Keratinocyte (primary cell): Measurements from ENCODE around the gene IFIT2. TPM values are rescaled to one million over a fixed set of nuclear protein-coding genes. Genes with fewer than 3 reads are reported as not detected.

ENCODE experiments used
- DNase-seq: peaks from one replicate; pipeline ENCODE4 v3.0.0-alpha.2; 2011; ENCODE audit warnings: low read depth, missing footprints, low spot score
- FAIRE-seq: peaks from 2 replicates; lab custom pipeline; 2011; peaks lifted over from hg19 to GRCh38; lab: Jason Lieb, UNC
- H2AFZ ChIP-seq: 2 replicates; pipeline ENCODE4 v1.6.0; 2012; ENCODE audit warnings: low read length, control low read depth, inconsistent platforms; ENCODE audit not compliant: control insufficient read depth
- H3K27ac ChIP-seq: 2 replicates; pipeline ENCODE4 v1.5.1; 2011; ENCODE audit warnings: low read length; ENCODE audit not compliant: control insufficient read depth, insufficient read depth
- H3K27me3 ChIP-seq: 3 replicates; pipeline ENCODE4 v1.6.0; 2011; ENCODE audit warnings: low read length; ENCODE audit not compliant: control insufficient read depth, insufficient read depth; ENCODE audit errors: extremely low read depth
- H3K36me3 ChIP-seq, 2 experiments: 2 replicates in 1 of 2; 3 replicates in 1 of 2; pipeline ENCODE4 v1.5.1; 2011; ENCODE audit warnings: low read length in 2 of 2, mild to moderate bottlenecking in 1 of 2; ENCODE audit not compliant: control insufficient read depth in 2 of 2, insufficient read depth in 2 of 2; ENCODE audit errors: extremely low read depth in 1 of 2
- H3K4me1 ChIP-seq: 3 replicates; pipeline ENCODE4 v1.5.1; 2011; ENCODE audit warnings: low read length; ENCODE audit not compliant: control insufficient read depth, insufficient read depth; ENCODE audit errors: extremely low read depth
- H3K4me2 ChIP-seq: 3 replicates; pipeline ENCODE4 v1.6.0; 2011; ENCODE audit warnings: low read depth, low read length; ENCODE audit not compliant: control insufficient read depth, insufficient read depth; ENCODE audit errors: extremely low read depth
- H3K4me3 ChIP-seq, 3 experiments: fragments of 200-600 bp in 1 of 3; sonication (generic) in 1 of 3; 2 replicates in 2 of 3; 3 replicates in 1 of 3; pipeline ENCODE4 v1.5.1; 2011 to 2016; ENCODE audit warnings: low read length in 3 of 3, mild to moderate bottlenecking in 3 of 3, control low read depth in 2 of 3, inconsistent platforms in 1 of 3, low read depth in 1 of 3, mixed read lengths in 1 of 3, mixed run types in 1 of 3, moderate library complexity in 1 of 3; ENCODE audit not compliant: control insufficient read depth in 2 of 3, insufficient read depth in 2 of 3; ENCODE audit errors: extremely low read depth in 1 of 3
- H3K79me2 ChIP-seq: 2 replicates; pipeline ENCODE4 v1.6.0; 2012; ENCODE audit warnings: low read length; ENCODE audit not compliant: control insufficient read depth, insufficient read depth
- H3K9ac ChIP-seq: 3 replicates; pipeline ENCODE4 v1.6.0; 2011; ENCODE audit warnings: low read length; ENCODE audit not compliant: control insufficient read depth, insufficient read depth; ENCODE audit errors: extremely low read depth
- H3K9me1 ChIP-seq: 3 replicates; pipeline ENCODE4 v1.6.0; 2011; ENCODE audit warnings: low read length; ENCODE audit not compliant: control insufficient read depth, insufficient read depth; ENCODE audit errors: extremely low read depth
- H3K9me3 ChIP-seq: 2 replicates; pipeline ENCODE4 v1.5.1; 2012; ENCODE audit warnings: low read depth, low read length; ENCODE audit not compliant: control insufficient read depth
- H4K20me1 ChIP-seq: 3 replicates; pipeline ENCODE4 v1.6.0; 2011; ENCODE audit warnings: low read length; ENCODE audit not compliant: control insufficient read depth, insufficient read depth; ENCODE audit errors: extremely low read depth
- EZH2 ChIP-seq: IDR thresholded peaks from one replicate; pipeline ENCODE4 v1.6.1; 2012; ENCODE audit warnings: inconsistent platforms, mild to moderate bottlenecking, low read length, moderate library complexity
- dilution Hi-C: fragments of 300-500 bp; cut with MboI; formaldehyde crosslinking; loops from one replicate; pipeline ENCODE4 v1.7.0; 2020; ENCODE audit warnings: low sequenced_read_pairs; ENCODE audit not compliant: extremely low pct_ligation_motif_present
- polyA plus RNA-seq, 5 experiments: library from polyadenylated mRNA; depleted of rRNA in 3 of 5; stranded (reverse) in 3 of 5; stranded (forward) in 1 of 5; unstranded in 1 of 5; fragments of >200 nt; gene quantifications; 1 replicate in 1 of 5; 2 replicates in 3 of 5; 3 replicates in 1 of 5; pipeline versions ENCODE4 v1.2.1 to v1.2.3, GENCODE V29; 2011 to 2012; ENCODE audit warnings: missing spikeins in 2 of 5, low read depth in 1 of 5, low replicate concordance in 1 of 5
- TF ChIP-seq, protein P1 (sequence below), 3 experiments: IDR thresholded peaks in 1 of 3; conservative IDR thresholded peaks in 1 of 3; optimal IDR thresholded peaks in 1 of 3; 2 replicates in 2 of 3; 3 replicates in 1 of 3; pipeline versions ENCODE3 to v1.5.1; 2011; ENCODE audit warnings: low read length in 3 of 3, mild to moderate bottlenecking in 3 of 3, moderate library complexity in 2 of 3, control low read depth in 1 of 3, inconsistent platforms in 1 of 3; ENCODE audit not compliant: insufficient read depth in 2 of 3; ENCODE audit errors: extremely low read depth in 1 of 3

Gene IFIT2
- polyA plus RNA-seq, 1 donor (not counting 4 experiments of a cell fraction or from before 2014, with no cell fraction given), result 3.9 TPM

DNA sequence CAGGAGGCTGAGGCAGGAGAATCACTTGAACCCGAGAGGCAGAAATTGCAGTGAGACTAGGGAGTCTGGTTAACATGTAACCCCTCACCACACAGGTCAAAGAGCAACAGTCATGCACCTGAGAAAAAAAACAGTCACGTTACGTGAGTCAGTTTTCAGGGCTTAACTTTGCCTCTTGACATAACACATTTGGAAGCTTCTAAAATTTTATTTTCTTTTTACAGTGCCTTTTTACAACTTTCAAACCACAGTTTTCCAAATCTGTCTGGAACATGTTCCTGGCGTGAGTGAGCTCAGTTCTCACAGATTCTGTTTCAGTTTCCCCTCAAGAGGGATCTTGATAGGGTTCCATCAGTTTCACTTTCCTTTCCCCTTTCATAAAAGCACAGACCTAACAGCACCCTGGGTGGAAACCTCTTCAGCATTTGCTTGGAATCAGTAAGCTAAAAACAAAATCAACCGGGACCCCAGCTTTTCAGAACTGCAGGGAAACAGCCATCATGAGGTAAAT is 30.3 kb downstream of the IFIT2 start:
- DNase-seq (no peak), FAIRE-seq (no peak)
- Histone ChIP-seq H3K36me3 (no peaks in the 10 kb centered on the region), H4K20me1 (no peaks in the 10 kb centered on the region), H3K27me3 (no peaks in the 10 kb centered on the region), H3K4me1 (peaks cover 30% of the 10 kb centered on the region), H3K4me2 (peak overlapping the region; percentile 90), H3K9me1 (no peaks in the 10 kb centered on the region), H3K4me3 (peak overlapping the region; percentile 18 to 77 (median 58)), H2AFZ (peak overlapping the region; percentile 15), H3K9ac (peak overlapping the region; percentile 71), H3K9me3 (no peaks in the 10 kb centered on the region), H3K79me2 (peaks cover 4% of the 10 kb centered on the region), H3K27ac (peak overlapping the region; percentile 74)
- dilution Hi-C loops, result no loop called here
- no peak for TF ChIP-seq EZH2
- TF ChIP-seq, protein P1, sequence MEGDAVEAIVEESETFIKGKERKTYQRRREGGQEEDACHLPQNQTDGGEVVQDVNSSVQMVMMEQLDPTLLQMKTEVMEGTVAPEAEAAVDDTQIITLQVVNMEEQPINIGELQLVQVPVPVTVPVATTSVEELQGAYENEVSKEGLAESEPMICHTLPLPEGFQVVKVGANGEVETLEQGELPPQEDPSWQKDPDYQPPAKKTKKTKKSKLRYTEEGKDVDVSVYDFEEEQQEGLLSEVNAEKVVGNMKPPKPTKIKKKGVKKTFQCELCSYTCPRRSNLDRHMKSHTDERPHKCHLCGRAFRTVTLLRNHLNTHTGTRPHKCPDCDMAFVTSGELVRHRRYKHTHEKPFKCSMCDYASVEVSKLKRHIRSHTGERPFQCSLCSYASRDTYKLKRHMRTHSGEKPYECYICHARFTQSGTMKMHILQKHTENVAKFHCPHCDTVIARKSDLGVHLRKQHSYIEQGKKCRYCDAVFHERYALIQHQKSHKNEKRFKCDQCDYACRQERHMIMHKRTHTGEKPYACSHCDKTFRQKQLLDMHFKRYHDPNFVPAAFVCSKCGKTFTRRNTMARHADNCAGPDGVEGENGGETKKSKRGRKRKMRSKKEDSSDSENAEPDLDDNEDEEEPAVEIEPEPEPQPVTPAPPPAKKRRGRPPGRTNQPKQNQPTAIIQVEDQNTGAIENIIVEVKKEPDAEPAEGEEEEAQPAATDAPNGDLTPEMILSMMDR (optimal IDR thresholded peaks at IDR 0.05 in 1 of 3, IDR thresholded peaks at IDR 0.05 in 1 of 3, conservative IDR thresholded peaks at IDR 0.05 in 1 of 3; ENCODE audit: extremely low read depth in 1 of 3, insufficient read depth in 2 of 3, low read length in 3 of 3), result no peak

DNA sequence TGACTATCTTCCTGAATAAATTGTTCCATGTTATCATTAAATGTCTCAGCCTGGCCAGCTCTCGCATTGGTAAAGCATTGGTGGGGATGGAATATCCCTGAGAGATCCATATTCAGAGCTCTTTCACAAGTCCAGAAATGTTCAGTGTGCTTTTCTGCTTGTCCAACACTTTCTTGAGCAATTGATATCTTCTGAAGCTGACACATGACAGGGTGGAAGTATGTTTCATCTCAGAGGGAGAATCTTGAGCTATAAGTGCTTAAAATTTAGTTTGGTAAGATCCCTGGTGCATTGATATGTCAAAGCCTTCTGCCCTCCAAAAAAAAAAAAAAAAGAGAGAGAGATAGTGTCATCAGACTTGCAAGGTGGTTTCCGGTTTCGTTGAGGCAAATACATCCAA is 33.4 kb downstream of the IFIT2 start:
- FAIRE-seq (no peak), DNase-seq (no peak)
- H3K4me3 ChIP-seq, result no peak overlapping the region
- H3K27ac ChIP-seq, result no peak overlapping the region
- no peaks in the 10 kb centered on the region for H3K9me1 ChIP-seq
- peaks cover 33% of the 10 kb centered on the region for H3K4me1 ChIP-seq
- no peaks in the 10 kb centered on the region for H4K20me1 ChIP-seq
- no peak overlapping the region for H3K4me2 ChIP-seq
- H3K9me3 ChIP-seq, result no peaks in the 10 kb centered on the region
- no peak overlapping the region for H3K9ac ChIP-seq
- dilution Hi-C loops, result no loop called here
- no peaks in the 10 kb centered on the region for H3K27me3 ChIP-seq
- H3K36me3 ChIP-seq, result peaks cover 0 to 7% of the 10 kb centered on the region in 2 experiments
- H2AFZ ChIP-seq, result no peak overlapping the region
- TF ChIP-seq, protein P1 (optimal IDR thresholded peaks at IDR 0.05 in 1 of 3, IDR thresholded peaks at IDR 0.05 in 1 of 3, conservative IDR thresholded peaks at IDR 0.05 in 1 of 3; ENCODE audit: extremely low read depth in 1 of 3, insufficient read depth in 2 of 3, low read length in 3 of 3), result no peak
- TF ChIP-seq EZH2, result no peak
- H3K79me2 ChIP-seq, result peaks cover 4% of the 10 kb centered on the region
